Stomach smooth muscle (tissue), 2 donors: Measurements from ENCODE around the gene ALOX12B.
A peak's percentile ranks its signal among the peaks of the same experiment; 100 is the strongest.
"Not testable (repeated sequence)": the region's sequence is repeated elsewhere in the genome, so short reads cannot be mapped to it uniquely, and the experiment has no call there.

ENCODE experiments used
- H3K27ac ChIP-seq: one replicate; pipeline ENCODE4 v1.7.0; 2013; ENCODE audit warnings: mild to moderate bottlenecking, low read length, inconsistent platforms
- H3K27me3 ChIP-seq, 2 donors: one replicate each; pipeline ENCODE4 v1.7.0; 2013; ENCODE audit warnings: low read length in 2 of 2; ENCODE audit not compliant: insufficient read depth in 2 of 2, control insufficient read depth in 1 of 2
- H3K36me3 ChIP-seq, 2 donors: one replicate each; pipeline ENCODE4 v1.7.0; 2013; ENCODE audit warnings: low read length in 2 of 2; ENCODE audit not compliant: control insufficient read depth in 2 of 2, insufficient read depth in 2 of 2
- H3K4me1 ChIP-seq: one replicate; pipeline ENCODE4 v1.7.0; 2013; ENCODE audit warnings: low read length; ENCODE audit not compliant: control insufficient read depth, insufficient read depth
- H3K4me3 ChIP-seq, 2 donors: one replicate each; pipeline ENCODE4 v1.7.0; 2013; ENCODE audit warnings: low read length in 2 of 2
- H3K9ac ChIP-seq, 2 donors: one replicate each; pipeline ENCODE4 v1.7.0; 2013; ENCODE audit warnings: low read length in 2 of 2, mild to moderate bottlenecking in 1 of 2
- H3K9me3 ChIP-seq, 2 donors: one replicate each; pipeline ENCODE4 v1.7.0; 2013; ENCODE audit warnings: low read length in 2 of 2; ENCODE audit not compliant: control insufficient read depth in 2 of 2
- donor health status: healthy.
- donor health status: Pancreatic carcinoma.

Gene ALOX12B

DNA sequence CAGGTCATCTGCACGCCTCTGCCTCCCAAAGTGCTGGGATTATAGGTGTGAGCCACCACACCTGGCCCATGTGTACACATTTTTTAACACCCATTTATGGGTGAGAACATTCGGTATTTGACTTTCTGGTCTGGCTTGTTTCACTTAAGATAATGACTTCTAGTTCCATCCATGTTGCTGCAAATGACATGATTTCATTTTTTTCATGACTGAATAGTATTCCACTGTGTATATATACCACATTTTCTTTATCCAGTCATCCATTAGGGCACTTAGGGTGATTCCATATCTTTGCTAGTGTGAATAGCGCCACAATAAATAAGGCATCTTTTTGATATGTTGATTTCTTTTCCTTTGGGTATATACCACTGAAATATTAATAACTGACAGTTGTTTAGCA, 5.6 kb downstream of the ALOX12B start:
- Histone ChIP-seq H3K36me3 (no peaks in the 10 kb centered on the region), H3K4me1 (peaks cover 14% of the 10 kb centered on the region), H3K4me3 (no peak overlapping the region), H3K27ac (no peak overlapping the region), H3K9ac (no peak overlapping the region), H3K9me3 (no peaks in the 10 kb centered on the region), H3K27me3 (peaks cover 40 to 45% of the 10 kb centered on the region in 2 donors)

DNA sequence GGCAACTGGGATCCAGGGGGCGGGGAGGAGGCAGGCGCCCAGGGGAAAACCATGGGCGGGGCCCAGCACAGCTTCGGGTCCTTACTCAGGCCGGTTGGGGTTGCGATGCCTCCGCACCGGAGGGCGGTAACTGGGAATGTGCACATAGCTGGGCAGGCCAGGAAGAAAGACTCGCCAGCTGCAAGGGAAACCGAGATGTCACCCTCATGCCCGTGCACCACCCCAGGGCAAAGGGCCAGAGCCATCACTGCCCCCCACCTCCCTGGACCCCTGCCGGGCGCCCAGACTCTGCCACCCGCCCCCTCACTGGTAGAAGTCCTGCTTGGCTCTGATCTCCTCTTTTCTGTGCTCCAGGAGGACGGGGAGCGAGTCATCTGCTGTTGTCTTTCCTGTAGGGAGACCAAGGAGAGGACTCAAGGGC, 6.7 kb downstream of the ALOX12B start:
- Histone ChIP-seq H3K27me3 (peaks cover 51 to 52% of the 10 kb centered on the region in 2 donors), H3K4me1 (peaks cover 14% of the 10 kb centered on the region), H3K27ac (no peak overlapping the region), H3K9me3 (no peaks in the 10 kb centered on the region), H3K4me3 (no peak overlapping the region), H3K36me3 (no peaks in the 10 kb centered on the region), H3K9ac (no peak overlapping the region)

- peak overlapping the region in 1 of 2 donors; percentile 74 for H3K4me3 ChIP-seq
- peaks cover 54 to 56% of the 10 kb centered on the region in 2 donors for H3K27me3 ChIP-seq
- H3K36me3 ChIP-seq = no peaks in the 10 kb centered on the region
- H3K4me1 ChIP-seq = peaks cover 14% of the 10 kb centered on the region
- no peaks in the 10 kb centered on the region for H3K9me3 ChIP-seq
- no peak overlapping the region for H3K27ac ChIP-seq
- H3K9ac ChIP-seq = no peak overlapping the region
Measured at GRCh38 chr17:8080208-8080798, 7.2 kb downstream of the ALOX12B start.

GRCh38 chr17:8079291-8080207, 8.0 kb downstream of the ALOX12B start:
- Histone ChIP-seq H3K27ac (no peak overlapping the region), H3K4me3 (peak overlapping the region; percentile 56 to 74)

GRCh38 chr17:8077939-8078338, 9.6 kb downstream of the ALOX12B start:
- not testable (repeated sequence) for H3K36me3 ChIP-seq, H3K9me3 ChIP-seq, H3K27ac ChIP-seq, H3K4me3 ChIP-seq, H3K9ac ChIP-seq
- Histone ChIP-seq H3K27me3 (peaks cover 70 to 77% of the 10 kb centered on the region in 2 donors), H3K4me1 (peaks cover 29% of the 10 kb centered on the region)

More at GRCh38 chr17:8079291-8080207, 8.0 kb downstream of the ALOX12B start:
- H3K36me3 ChIP-seq = no peaks in the 10 kb centered on the region
- peaks cover 14% of the 10 kb centered on the region for H3K4me1 ChIP-seq
- H3K27me3 ChIP-seq = peaks cover 60 to 64% of the 10 kb centered on the region in 2 donors
- H3K9me3 ChIP-seq = no peaks in the 10 kb centered on the region
- H3K9ac ChIP-seq = peak overlapping the region in 1 of 2 donors; percentile 21

GRCh38 chr17:8076502-8077266, 10.8 kb downstream of the ALOX12B start:
- Histone ChIP-seq H3K4me3 (no peak overlapping the region), H3K4me1 (peaks cover 37% of the 10 kb centered on the region), H3K27me3 (peaks cover 76 to 85% of the 10 kb centered on the region in 2 donors), H3K9me3 (no peaks in the 10 kb centered on the region), H3K27ac (no peak overlapping the region), H3K36me3 (no peaks in the 10 kb centered on the region), H3K9ac (no peak overlapping the region)

DNA sequence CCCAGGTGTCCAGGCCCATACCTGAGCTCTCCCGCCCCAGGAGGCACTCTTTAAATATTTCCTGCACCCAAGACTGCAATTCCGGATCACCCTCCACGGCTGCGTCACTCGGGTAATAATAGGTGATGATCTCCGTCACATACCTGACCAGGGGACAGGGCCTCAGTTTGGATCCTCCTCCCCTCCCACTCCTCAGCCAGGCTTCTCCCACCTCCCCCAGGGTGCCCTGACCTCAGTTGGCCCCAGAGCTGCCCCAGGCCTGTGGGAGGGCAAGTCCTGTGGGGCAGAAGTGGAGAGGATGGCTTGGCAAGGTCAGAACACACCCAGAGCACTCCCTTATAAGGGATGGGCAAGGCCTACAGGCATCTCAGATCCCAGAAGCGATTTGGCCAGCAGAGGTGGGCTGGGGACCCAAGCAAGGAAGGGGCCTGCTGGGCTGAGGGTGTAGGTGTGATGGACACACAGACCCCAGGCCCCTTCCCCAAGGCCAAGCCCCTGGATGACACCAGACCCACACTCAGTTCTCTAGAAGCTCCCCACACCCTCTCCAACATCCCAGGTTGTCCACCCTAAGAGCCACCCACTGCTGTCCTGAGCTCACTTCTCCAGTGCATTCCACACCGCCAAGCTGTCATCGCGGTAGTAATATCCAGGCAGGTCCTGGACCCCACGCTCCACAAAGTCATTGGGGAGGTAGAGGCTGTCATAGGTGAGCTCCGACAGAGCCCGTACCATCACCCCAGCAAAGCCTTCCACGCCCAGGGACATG, 11.8 kb downstream of the ALOX12B start:
- H3K27me3 ChIP-seq = peaks cover 81 to 87% of the 10 kb centered on the region in 2 donors
- H3K9ac ChIP-seq = no peak overlapping the region
- H3K9me3 ChIP-seq = no peaks in the 10 kb centered on the region
- no peak overlapping the region for H3K27ac ChIP-seq
- H3K36me3 ChIP-seq = no peaks in the 10 kb centered on the region
- peaks cover 37% of the 10 kb centered on the region for H3K4me1 ChIP-seq
- no peak overlapping the region for H3K4me3 ChIP-seq

DNA sequence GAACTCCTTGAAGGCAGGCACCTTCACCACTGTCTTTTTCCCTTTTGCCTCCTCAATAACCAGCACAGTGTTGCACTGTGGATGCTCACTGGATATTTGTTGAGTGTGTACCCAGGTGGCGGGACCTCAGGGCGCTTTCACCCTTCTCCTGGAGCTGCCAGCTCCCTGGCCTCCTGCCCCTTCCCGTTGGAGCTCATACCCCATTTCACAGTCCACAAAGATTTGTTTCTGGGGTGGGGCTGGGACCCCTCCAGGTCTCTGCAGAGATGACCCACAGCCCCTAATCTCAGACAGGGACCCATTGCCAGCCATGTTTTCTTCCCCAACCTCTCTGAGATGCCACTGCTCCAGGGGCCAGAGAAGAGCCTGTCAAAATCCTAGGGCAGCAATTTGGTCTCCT, 12.4 kb downstream of the ALOX12B start:
- Histone ChIP-seq H3K4me3 (no peak overlapping the region), H3K9me3 (no peaks in the 10 kb centered on the region), H3K4me1 (peaks cover 33% of the 10 kb centered on the region), H3K36me3 (no peaks in the 10 kb centered on the region), H3K27me3 (peaks cover 75 to 84% of the 10 kb centered on the region in 2 donors), H3K9ac (no peak overlapping the region), H3K27ac (no peak overlapping the region)

GRCh38 chr17:8074554-8074953, 13.0 kb downstream of the ALOX12B start:
- Histone ChIP-seq H3K27me3 (peaks cover 72 to 81% of the 10 kb centered on the region in 2 donors), H3K36me3 (no peaks in the 10 kb centered on the region)

More at GRCh38 chr17:8074554-8074953, 13.0 kb downstream of the ALOX12B start:
- no peak overlapping the region for H3K27ac ChIP-seq
- H3K4me1 ChIP-seq = peaks cover 28% of the 10 kb centered on the region
- no peak overlapping the region for H3K4me3 ChIP-seq
- no peaks in the 10 kb centered on the region for H3K9me3 ChIP-seq
- H3K9ac ChIP-seq = no peak overlapping the region
